Keratinocyte (primary cell): ENCODE results near the gene RANBP3. TPM values are rescaled to one million over a fixed set of nuclear protein-coding genes. Genes with fewer than 3 reads are reported as not detected.

ENCODE experiments used
- DNase-seq: peaks from one replicate; pipeline ENCODE4 v3.0.0-alpha.2; 2011; ENCODE audit warnings: low read depth, missing footprints, low spot score
- FAIRE-seq: peaks from 2 replicates; lab custom pipeline; 2011; peaks lifted over from hg19 to GRCh38; lab: Jason Lieb, UNC
- H2AFZ ChIP-seq: 2 replicates; pipeline ENCODE4 v1.6.0; 2012; ENCODE audit warnings: low read length, control low read depth, inconsistent platforms; ENCODE audit not compliant: control insufficient read depth
- H3K27ac ChIP-seq: 2 replicates; pipeline ENCODE4 v1.5.1; 2011; ENCODE audit warnings: low read length; ENCODE audit not compliant: control insufficient read depth, insufficient read depth
- H3K27me3 ChIP-seq: 3 replicates; pipeline ENCODE4 v1.6.0; 2011; ENCODE audit warnings: low read length; ENCODE audit not compliant: control insufficient read depth, insufficient read depth; ENCODE audit errors: extremely low read depth
- H3K36me3 ChIP-seq, 2 experiments: 2 replicates in 1 of 2; 3 replicates in 1 of 2; pipeline ENCODE4 v1.5.1; 2011; ENCODE audit warnings: low read length in 2 of 2, mild to moderate bottlenecking in 1 of 2; ENCODE audit not compliant: control insufficient read depth in 2 of 2, insufficient read depth in 2 of 2; ENCODE audit errors: extremely low read depth in 1 of 2
- H3K4me1 ChIP-seq: 3 replicates; pipeline ENCODE4 v1.5.1; 2011; ENCODE audit warnings: low read length; ENCODE audit not compliant: control insufficient read depth, insufficient read depth; ENCODE audit errors: extremely low read depth
- H3K4me2 ChIP-seq: 3 replicates; pipeline ENCODE4 v1.6.0; 2011; ENCODE audit warnings: low read depth, low read length; ENCODE audit not compliant: control insufficient read depth, insufficient read depth; ENCODE audit errors: extremely low read depth
- H3K4me3 ChIP-seq, 3 experiments: fragments of 200-600 bp in 1 of 3; sonication (generic) in 1 of 3; 2 replicates in 2 of 3; 3 replicates in 1 of 3; pipeline ENCODE4 v1.5.1; 2011 to 2016; ENCODE audit warnings: low read length in 3 of 3, mild to moderate bottlenecking in 3 of 3, control low read depth in 2 of 3, inconsistent platforms in 1 of 3, low read depth in 1 of 3, mixed read lengths in 1 of 3, mixed run types in 1 of 3, moderate library complexity in 1 of 3; ENCODE audit not compliant: control insufficient read depth in 2 of 3, insufficient read depth in 2 of 3; ENCODE audit errors: extremely low read depth in 1 of 3
- H3K79me2 ChIP-seq: 2 replicates; pipeline ENCODE4 v1.6.0; 2012; ENCODE audit warnings: low read length; ENCODE audit not compliant: control insufficient read depth, insufficient read depth
- H3K9ac ChIP-seq: 3 replicates; pipeline ENCODE4 v1.6.0; 2011; ENCODE audit warnings: low read length; ENCODE audit not compliant: control insufficient read depth, insufficient read depth; ENCODE audit errors: extremely low read depth
- H3K9me1 ChIP-seq: 3 replicates; pipeline ENCODE4 v1.6.0; 2011; ENCODE audit warnings: low read length; ENCODE audit not compliant: control insufficient read depth, insufficient read depth; ENCODE audit errors: extremely low read depth
- H3K9me3 ChIP-seq: 2 replicates; pipeline ENCODE4 v1.5.1; 2012; ENCODE audit warnings: low read depth, low read length; ENCODE audit not compliant: control insufficient read depth
- H4K20me1 ChIP-seq: 3 replicates; pipeline ENCODE4 v1.6.0; 2011; ENCODE audit warnings: low read length; ENCODE audit not compliant: control insufficient read depth, insufficient read depth; ENCODE audit errors: extremely low read depth
- CTCF ChIP-seq, 3 experiments: IDR thresholded peaks in 1 of 3; conservative IDR thresholded peaks in 1 of 3; optimal IDR thresholded peaks in 1 of 3; 2 replicates in 2 of 3; 3 replicates in 1 of 3; pipeline versions ENCODE3 to v1.5.1; 2011; ENCODE audit warnings: low read length in 3 of 3, mild to moderate bottlenecking in 3 of 3, moderate library complexity in 2 of 3, control low read depth in 1 of 3, inconsistent platforms in 1 of 3; ENCODE audit not compliant: insufficient read depth in 2 of 3; ENCODE audit errors: extremely low read depth in 1 of 3
- EZH2 ChIP-seq: IDR thresholded peaks from one replicate; pipeline ENCODE4 v1.6.1; 2012; ENCODE audit warnings: inconsistent platforms, mild to moderate bottlenecking, low read length, moderate library complexity
- dilution Hi-C: fragments of 300-500 bp; cut with MboI; formaldehyde crosslinking; loops from one replicate; pipeline ENCODE4 v1.7.0; 2020; ENCODE audit warnings: low sequenced_read_pairs; ENCODE audit not compliant: extremely low pct_ligation_motif_present
- polyA plus RNA-seq, 5 experiments: library from polyadenylated mRNA; depleted of rRNA in 3 of 5; stranded (reverse) in 3 of 5; stranded (forward) in 1 of 5; unstranded in 1 of 5; fragments of >200 nt; gene quantifications; 1 replicate in 1 of 5; 2 replicates in 3 of 5; 3 replicates in 1 of 5; pipeline versions ENCODE4 v1.2.1 to v1.2.3, GENCODE V29; 2011 to 2012; ENCODE audit warnings: missing spikeins in 2 of 5, low read depth in 1 of 5, low replicate concordance in 1 of 5

Gene RANBP3
- polyA plus RNA-seq, 1 donor (not counting 4 experiments of a cell fraction or from before 2014, with no cell fraction given), result 36.4 TPM

- DNase-seq (no peak), FAIRE-seq (no peak)
- TF ChIP-seq EZH2 (no peak), CTCF (optimal IDR thresholded peaks at IDR 0.05 in 1 of 3, IDR thresholded peaks at IDR 0.05 in 1 of 3, conservative IDR thresholded peaks at IDR 0.05 in 1 of 3; ENCODE audit: extremely low read depth in 1 of 3, insufficient read depth in 2 of 3, low read length in 3 of 3) (no peak)
- H3K9me1 ChIP-seq, result peaks cover 9% of the 10 kb centered on the region
- dilution Hi-C loops, result no loop called here
- H3K4me3 ChIP-seq, result no peak overlapping the region
- no peak overlapping the region for H3K4me2 ChIP-seq
- no peak overlapping the region for H3K27ac ChIP-seq
- no peak overlapping the region for H3K9ac ChIP-seq
- no peaks in the 10 kb centered on the region for H3K27me3 ChIP-seq
- H3K4me1 ChIP-seq, result peaks cover 50% of the 10 kb centered on the region
- H2AFZ ChIP-seq, result no peak overlapping the region
- peaks cover 52% of the 10 kb centered on the region for H4K20me1 ChIP-seq
- H3K79me2 ChIP-seq, result peaks cover 92% of the 10 kb centered on the region
- no peaks in the 10 kb centered on the region for H3K9me3 ChIP-seq
- H3K36me3 ChIP-seq, result peaks cover 9 to 40% of the 10 kb centered on the region in 2 experiments
These were observed 5.6 kb downstream of the RANBP3 start for GRCh38 chr19:5972355-5972731.

- H3K4me2 ChIP-seq, result no peak overlapping the region
- H3K9me3 ChIP-seq, result no peaks in the 10 kb centered on the region
- H3K36me3 ChIP-seq, result peaks cover 9 to 40% of the 10 kb centered on the region in 2 experiments
- no peak for DNase-seq
- H3K9me1 ChIP-seq, result peaks cover 9% of the 10 kb centered on the region
- peaks cover 52% of the 10 kb centered on the region for H4K20me1 ChIP-seq
- no peak overlapping the region for H3K9ac ChIP-seq
- H3K27ac ChIP-seq, result no peak overlapping the region
- H3K79me2 ChIP-seq, result peaks cover 92% of the 10 kb centered on the region
- no peak overlapping the region for H2AFZ ChIP-seq
- no peak for FAIRE-seq
- dilution Hi-C loops, result no loop called here
- H3K4me3 ChIP-seq, result no peak overlapping the region
- no peaks in the 10 kb centered on the region for H3K27me3 ChIP-seq
- H3K4me1 ChIP-seq, result peaks cover 50% of the 10 kb centered on the region
- TF ChIP-seq CTCF (optimal IDR thresholded peaks at IDR 0.05 in 1 of 3, IDR thresholded peaks at IDR 0.05 in 1 of 3, conservative IDR thresholded peaks at IDR 0.05 in 1 of 3; ENCODE audit: extremely low read depth in 1 of 3, insufficient read depth in 2 of 3, low read length in 3 of 3) (no peak), EZH2 (no peak)
These were observed 6.1 kb downstream of the RANBP3 start for GRCh38 chr19:5971714-5972354.
